ENCODE data around the gene IZUMO3.

DNA sequence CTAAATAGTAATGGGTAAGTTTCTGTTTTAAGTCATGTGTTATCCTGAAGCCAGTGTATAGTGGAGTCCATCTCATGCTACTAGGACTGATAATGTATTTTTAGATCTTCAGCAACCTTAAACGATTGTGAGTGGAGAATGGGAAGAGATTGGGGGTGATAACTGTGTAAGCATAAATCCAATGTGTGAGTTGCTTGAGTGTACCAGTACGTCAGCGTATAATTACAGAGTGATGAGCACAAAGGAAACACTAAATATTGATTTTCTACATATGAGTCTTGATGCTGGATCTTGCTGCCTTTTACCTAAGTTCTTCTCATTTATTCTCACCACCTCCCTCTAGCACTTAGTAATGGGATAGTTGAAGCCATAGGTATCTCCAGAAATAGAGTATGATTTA is 16.3 kb upstream of the IZUMO3 start:
- TF ChIP-seq EZH2 (IDR thresholded peaks at IDR 0.05; ENCODE audit: borderline replicate concordance, low read depth, low read length, severe bottlenecking), result no peak
- no peak for TF ChIP-seq CTCF (IDR thresholded peaks at IDR 0.05; ENCODE audit: borderline replicate concordance, extremely low read depth, low read length, poor library complexity, severe bottlenecking)
